Measurements from ENCODE around the gene RASD2.

DNA sequence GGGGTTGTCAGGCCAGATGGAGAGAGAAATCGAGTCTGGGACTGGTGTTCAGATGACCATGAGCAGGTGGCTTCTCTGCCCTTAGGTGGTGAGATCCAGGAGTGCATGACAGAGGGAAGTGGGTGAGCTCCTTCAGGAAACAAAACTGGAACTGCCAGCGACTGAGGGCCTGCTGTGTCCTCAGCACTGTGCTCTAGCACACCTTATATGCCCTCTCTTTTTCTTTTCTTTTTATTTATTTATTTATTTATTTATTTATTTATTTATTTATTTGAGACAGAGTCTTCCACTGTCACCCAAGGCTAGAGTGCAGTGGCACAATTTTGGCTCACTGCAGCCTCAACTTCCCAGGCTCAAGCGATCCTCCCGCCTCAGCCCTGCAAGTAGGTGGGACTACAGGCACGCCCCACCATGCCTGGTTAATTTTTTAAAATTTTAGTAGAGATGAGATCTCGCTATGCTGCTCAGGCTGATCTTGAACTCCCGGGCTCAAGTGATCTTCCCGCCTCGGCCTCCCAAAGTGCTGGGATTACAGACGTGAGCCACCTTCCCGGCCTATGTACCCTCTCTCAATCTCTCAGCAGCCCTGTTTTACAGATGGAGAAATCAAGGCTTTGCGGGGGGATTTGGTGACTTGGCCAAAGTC is 14.8 kb upstream of the RASD2 start:
- TF ChIP-seq, protein P1, sequence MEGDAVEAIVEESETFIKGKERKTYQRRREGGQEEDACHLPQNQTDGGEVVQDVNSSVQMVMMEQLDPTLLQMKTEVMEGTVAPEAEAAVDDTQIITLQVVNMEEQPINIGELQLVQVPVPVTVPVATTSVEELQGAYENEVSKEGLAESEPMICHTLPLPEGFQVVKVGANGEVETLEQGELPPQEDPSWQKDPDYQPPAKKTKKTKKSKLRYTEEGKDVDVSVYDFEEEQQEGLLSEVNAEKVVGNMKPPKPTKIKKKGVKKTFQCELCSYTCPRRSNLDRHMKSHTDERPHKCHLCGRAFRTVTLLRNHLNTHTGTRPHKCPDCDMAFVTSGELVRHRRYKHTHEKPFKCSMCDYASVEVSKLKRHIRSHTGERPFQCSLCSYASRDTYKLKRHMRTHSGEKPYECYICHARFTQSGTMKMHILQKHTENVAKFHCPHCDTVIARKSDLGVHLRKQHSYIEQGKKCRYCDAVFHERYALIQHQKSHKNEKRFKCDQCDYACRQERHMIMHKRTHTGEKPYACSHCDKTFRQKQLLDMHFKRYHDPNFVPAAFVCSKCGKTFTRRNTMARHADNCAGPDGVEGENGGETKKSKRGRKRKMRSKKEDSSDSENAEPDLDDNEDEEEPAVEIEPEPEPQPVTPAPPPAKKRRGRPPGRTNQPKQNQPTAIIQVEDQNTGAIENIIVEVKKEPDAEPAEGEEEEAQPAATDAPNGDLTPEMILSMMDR (IDR thresholded peaks at IDR 0.05) = no peak
- no peak for TF ChIP-seq EZH2 (IDR thresholded peaks at IDR 0.05; ENCODE audit: borderline replicate concordance, insufficient read depth, low read depth, low read length, poor library complexity, severe bottlenecking)

Measured in B cell (primary cell).